HG03442 (cell line): ENCODE results near the gene TRIM72.
"Not testable (repeated sequence)": the region's sequence is repeated elsewhere in the genome, so short reads cannot be mapped to it uniquely, and the experiment has no call there.

Experiments
- ATAC-seq: cut with Tn5 transposase; IDR thresholded peaks from one replicate; pipeline ENCODE4 v1.9.1; 2021; ENCODE audit warnings: mild to moderate bottlenecking, moderate library complexity; ENCODE audit not compliant: unreplicated experiment

The TRIM72 gene

GRCh38 chr16:31190818-31191444 lies 23.0 kb upstream of the TRIM72 start:
- ATAC-seq, result no peak

- no peak for ATAC-seq
These were observed 22.1 kb upstream of the TRIM72 start for GRCh38 chr16:31191697-31192428.

GRCh38 chr16:31192856-31193642 lies 20.9 kb upstream of the TRIM72 start:
- no peak for ATAC-seq

DNA sequence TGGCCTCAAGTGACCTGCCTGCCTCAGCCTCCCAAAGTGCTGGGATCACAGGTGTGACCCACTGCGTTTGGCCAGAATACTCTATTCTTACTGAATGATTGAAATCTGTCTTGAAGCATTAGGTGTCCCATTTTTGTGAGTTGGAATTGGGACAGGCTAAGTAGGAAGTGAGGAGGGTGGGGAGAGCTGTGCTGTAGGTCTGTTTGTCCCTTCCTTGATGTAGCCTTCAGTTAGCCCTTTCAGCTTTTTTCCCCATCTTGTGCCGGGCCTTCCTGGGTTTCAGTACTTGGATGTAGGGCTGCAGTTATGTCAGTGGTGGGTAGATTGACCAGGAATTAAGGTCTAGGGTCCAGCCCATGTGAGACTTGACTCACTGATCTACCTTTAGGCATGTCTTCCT lies 20.0 kb upstream of the TRIM72 start:
- no peak for ATAC-seq

- ATAC-seq, result no peak
These were observed 19.0 kb upstream of the TRIM72 start for GRCh38 chr16:31194898-31195297.

DNA sequence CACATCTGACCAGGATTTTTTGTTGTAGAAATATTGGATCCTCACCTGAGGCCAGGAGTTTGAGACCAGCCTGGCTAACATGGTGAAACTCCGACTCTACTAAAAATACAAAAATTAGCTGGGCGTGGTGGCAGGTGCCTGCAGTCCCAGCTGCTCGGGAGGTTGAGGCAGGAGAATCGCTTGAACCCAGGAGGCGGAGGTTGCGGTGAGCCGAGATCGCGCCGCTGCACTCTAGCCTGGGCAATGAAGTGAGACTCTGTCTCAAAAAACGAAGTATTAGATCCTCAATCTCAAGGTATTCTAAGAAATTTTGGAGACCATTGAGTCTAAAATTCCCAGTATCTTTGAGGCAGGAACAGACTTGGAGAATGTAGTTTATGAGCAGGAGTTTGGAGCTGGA lies 18.1 kb upstream of the TRIM72 start:
- ATAC-seq, result not testable (repeated sequence)

DNA sequence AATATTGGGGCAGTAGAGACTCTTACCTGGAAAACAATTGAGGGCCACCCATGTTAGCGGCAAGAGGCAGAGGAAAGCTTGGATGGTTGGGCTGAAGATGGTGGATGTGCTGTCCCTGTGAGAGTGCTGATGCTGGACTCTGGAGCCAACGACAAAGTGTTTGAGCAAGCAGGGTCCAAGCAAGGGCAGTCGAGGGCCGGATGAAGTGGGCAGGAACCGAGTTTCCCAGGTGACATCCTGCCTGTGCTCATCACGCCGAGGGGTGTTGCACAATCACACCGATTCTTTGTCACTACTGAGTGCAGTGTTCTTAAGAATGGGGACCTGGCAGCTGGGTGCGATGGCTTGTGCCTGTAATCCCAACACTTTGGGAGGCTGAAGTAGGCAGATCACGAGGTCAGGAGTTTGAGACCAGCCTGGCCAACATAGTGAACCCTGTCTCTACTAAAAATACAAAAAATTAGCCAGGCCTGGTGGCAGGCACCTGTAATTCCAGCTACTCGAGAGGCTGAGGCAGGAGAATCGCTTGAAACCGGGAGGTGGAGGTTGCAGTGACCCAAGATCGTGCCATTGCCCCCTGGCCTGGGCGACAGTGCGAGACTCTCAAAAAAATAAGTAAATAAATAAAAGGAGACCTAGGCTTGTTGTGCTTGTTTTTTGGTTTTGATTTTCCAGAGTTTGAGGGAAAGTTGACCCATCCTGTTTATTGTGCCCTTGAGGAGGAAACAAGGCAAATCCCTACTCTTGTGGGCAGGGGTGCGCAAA lies 17.4 kb upstream of the TRIM72 start:
- ATAC-seq, result no peak

DNA sequence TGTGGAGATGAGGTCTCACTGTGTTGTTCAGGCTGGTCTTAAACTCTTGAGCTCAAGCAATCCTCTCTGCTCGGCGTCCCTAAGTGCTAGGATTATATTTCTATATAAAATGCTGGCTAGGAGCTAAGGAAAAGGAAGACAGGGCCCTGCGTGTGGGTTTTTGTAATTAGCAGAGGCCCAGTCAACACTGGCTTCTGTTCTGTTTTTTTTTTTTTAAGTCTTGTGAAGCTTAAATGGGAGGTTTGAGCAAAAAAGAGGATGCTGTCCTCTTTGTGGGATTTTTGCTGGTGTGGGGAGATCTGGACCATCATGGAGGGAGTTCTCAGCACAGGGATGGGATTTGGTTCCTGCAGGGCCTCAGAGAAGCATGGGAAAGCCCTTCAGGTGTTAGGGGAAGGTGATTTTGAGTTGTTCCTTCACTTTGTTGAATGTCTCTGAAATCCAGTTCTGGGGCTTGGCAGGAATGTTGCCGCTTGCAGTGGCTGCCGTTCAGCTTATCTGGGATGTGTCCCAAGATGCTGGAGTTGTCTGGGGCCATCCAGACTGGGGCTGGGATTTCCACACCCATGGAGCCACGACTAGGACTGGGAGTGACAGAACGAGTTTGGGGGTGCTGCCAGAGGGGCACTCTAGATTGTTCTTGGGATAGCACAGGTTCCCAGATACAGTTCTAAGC lies 15.6 kb upstream of the TRIM72 start:
- ATAC-seq, result no peak

- ATAC-seq, result no peak
These were observed 14.4 kb upstream of the TRIM72 start for GRCh38 chr16:31199430-31200041.

DNA sequence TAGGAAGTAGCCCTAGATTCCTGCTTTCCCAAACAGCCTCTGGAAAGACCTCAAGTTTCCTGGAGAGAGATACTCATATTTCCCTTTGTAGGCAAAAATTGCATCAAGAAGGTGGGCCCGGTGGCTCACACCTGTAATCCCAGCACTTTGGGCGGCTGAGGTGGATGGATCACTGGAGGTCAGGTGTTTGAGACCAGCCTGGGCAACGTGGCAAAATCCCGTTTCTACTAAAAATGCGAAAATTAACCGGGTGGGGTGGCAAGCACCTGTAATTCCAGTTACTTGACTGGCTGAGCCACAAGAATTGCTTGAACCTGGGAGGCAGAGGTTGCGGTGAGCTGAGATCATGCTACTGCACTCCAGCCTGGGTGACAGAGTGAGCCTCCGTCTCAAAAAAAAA lies 13.8 kb upstream of the TRIM72 start:
- ATAC-seq, result not testable (repeated sequence)

DNA sequence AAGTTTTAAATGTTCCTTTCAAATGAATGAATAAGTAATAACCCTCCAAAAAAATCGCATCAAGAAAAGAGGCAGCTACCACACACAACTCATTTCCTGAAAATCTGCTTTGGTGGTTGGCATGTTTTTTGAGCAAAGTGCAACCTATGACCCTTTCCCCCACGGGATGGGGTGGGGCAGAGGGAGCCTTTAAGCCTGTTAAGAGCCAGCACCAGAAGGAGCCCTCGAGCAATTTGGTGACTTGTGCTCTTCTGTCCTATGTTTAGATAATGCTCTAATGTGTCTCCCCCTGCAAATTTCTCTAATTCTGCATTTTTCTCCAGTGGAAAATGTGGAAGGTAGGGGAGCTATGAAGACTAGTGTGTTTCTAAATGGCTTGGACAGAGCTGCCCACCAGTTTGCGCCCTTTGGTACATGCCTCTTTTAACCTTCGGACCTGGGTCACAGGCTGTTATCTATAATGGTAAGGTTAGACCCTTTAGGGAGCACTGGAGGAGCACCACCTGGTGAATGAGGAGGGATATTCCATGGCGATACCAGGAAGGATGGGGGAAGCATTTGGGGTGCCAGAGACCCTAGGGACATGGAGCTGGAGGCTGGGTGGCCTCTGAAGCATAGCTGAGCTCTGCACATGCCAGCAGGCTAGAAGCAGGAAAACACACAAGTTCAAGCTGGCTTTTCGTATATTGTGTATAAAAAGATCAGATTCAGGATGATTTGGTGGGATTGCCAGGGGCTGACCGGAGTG lies 12.9 kb upstream of the TRIM72 start:
- no peak for ATAC-seq

GRCh38 chr16:31201582-31202413 lies 12.1 kb upstream of the TRIM72 start:
- ATAC-seq, result peak; percentile 38

DNA sequence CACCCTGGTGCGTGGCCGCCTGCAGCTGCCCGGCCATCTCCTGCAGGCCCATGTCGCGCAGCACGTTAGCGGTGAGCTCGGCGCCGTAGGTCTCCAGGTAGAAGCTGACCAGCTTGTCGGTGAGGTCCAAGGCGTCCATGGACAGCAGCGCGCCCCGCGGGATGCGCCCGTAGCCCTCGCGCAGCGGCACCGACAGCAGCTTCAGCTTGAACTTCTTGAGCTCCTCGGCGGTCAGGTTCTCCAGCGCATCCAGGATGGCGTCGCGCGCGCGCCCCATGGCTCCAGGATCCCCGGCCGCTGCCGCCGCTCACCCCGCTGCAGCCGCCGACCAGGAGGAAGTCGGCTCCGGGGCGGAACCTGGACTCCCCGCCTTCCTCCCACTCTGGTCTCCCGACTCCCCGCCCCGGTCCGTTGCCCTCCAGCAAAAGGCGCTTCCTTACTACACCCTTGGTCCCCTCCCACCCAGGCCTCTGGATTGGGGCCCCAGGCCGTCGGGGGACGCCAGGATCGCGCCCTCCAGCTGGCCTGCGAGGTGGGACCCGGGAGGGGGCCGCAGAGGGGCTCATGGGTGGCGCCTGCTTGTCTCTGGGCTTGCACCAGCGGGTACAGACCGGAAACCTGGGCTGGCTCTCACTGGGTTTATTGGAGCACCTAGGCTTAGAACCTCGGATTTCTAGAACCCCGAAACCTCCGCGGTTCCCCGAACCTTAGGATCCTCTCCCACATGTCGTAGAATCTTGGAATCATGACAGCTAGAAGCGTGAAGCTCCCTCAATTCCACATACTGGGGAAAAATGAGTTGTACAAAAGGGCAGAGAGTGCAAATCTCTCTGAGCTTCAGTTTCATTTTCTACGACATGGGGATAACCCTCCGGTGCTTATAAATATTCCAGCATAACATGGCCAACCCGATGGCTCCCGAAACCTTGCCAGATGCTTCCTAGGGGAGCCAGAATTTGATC lies 11.2 kb upstream of the TRIM72 start, which contains the start of gene PYCARD:
TSS of gene PYCARD (minus strand) at position 347 of the 962 bp plus-strand sequence. CDS start at position 277, 70 bp downstream.
- ATAC-seq, result peak; percentile 32

DNA sequence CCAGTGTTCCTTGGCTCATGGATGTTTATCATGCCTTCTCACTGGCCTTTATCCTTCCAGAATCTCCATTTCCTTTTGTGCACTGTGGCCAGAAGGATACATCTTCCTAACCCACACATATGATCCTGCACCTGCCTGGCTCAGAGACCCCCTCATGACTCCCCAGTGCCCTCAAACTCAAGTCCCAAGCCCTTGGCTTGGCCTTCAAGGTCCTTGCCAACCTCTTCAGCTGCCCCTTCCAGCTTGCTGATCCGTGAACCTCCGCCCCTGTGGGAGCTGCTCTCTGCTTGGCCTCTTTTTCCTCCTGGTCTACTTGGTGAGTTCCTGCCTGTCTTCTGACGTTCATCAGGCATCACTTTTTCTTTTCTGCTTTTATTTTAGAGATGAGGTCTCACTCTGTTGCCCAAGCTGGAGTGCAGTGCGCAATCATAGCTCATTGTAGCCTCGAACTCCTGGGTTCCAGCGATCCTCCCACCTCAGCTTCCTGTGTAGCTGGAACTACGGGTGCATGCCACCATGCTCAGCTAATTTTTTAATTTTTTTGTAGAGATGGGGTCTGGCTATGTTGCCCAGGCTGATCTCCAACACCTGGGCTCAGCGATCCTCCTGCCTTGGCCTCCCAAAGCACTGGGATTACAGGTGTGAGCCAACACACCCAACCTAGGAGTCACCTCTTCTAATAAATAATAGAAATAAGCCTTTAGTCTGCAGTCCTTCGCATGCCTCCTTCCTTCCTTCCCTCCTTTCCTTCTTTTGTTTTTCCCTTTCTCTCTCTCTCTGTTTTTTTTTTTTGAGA lies 8.8 kb upstream of the TRIM72 start:
- no peak for ATAC-seq

- ATAC-seq, result no peak
These were observed 7.1 kb upstream of the TRIM72 start for GRCh38 chr16:31206776-31207175.

DNA sequence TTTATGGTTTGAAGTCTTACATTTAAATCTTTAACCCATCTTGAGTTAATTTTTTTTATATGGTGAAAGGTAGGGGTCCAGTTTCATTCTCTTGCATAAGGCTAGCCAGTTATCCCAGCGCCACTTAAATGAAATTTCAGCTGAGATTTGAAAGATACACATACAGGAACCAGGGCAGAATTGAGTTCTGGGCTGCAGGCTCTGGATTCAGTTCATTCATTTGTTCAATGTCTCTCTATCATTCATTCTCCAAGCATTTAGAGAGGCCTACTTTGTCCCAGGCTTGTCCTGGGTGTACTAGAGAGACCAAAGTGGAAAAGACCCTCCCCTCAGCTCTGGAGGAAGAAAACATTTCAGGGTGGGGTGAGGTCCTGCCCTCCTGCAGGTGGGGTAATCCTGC lies 577 bp upstream of the TRIM72 start:
- no peak for ATAC-seq
